ENCODE data around the gene STAG1.

GRCh38 chr3:136650461-136650860 is 101.7 kb downstream of the STAG1 start:
- TF ChIP-seq CTCF (conservative IDR thresholded peaks at IDR 0.05; ENCODE audit: low read depth in 2 of 2) (no peak), EZH2 (IDR thresholded peaks at IDR 0.05; ENCODE audit: low read depth, unreplicated experiment) (no peak), CREB1 (CRISPR knock-in tag; IDR thresholded peaks at IDR 0.05; ENCODE audit: low read depth) (no peak), ETS1 (IDR thresholded peaks at IDR 0.05) (no peak), POLR2AphosphoS5 (IDR thresholded peaks at IDR 0.05; ENCODE audit: low read depth) (no peak)
